ENCODE results near the gene LIG1.

DNA sequence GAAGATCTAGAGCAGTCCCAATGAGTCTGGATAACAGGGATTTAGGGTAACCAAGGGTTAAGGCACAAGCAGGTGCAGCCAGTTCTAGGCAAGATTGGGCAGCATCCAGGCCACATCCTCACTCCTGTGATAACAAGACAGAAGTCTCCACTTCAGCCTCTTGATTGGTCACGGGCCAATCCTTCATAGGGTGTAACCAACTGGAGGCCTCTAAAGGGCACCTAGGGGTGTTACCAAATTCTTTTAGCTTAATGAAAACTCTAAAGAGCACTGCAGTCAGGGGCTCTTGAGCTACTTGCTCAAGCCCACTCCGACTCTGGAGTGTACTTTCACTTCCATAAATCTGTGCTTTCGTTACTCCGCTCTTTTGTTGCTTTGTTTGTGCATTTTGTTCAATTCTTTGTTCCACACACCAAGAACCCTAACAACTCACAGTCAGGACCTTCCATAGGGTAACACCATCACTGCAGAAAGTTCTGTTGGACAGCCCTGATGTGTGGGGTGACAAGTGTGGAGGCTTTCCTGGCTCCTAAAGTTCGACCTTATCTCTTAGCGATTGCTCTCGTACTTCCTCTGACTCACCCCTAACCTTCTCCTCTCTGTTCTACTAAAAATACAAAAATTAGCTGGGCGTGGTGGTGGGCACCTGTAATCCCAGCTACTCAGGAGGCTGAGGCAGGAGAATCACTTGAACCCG, 36.4 kb upstream of the LIG1 start:
- TF ChIP-seq CTCF (conservative IDR thresholded peaks at IDR 0.05; ENCODE audit: low read depth, low read length) (no peak), EZH2 (IDR thresholded peaks at IDR 0.05; ENCODE audit: borderline replicate concordance, low read depth, low read length, poor library complexity, severe bottlenecking) (no peak)

All from A673 (cell line).